PFSK-1 (cell line): ENCODE measurements around the gene CCDC136.

Source experiments
- FOXP2 ChIP-seq: optimal IDR thresholded peaks from 2 replicates; pipeline ENCODE3; 2011; ENCODE audit warnings: borderline replicate concordance, control low read depth, inconsistent platforms; ENCODE audit not compliant: insufficient read depth; ENCODE audit errors: extremely low read length, extremely low read depth
- POLR2AphosphoS5 ChIP-seq: IDR thresholded peaks from 2 replicates; pipeline ENCODE4 v1.6.1; 2012; ENCODE audit warnings: low read depth, mild to moderate bottlenecking, control low read depth, low read length, moderate library complexity
- REST ChIP-seq, 2 experiments: IDR thresholded peaks; 2 replicates each; pipeline versions ENCODE4 v1.6.1 to v1.8.0; 2011 to 2012; ENCODE audit warnings: low read depth in 2 of 2, low read length in 2 of 2, control low read depth in 1 of 2, inconsistent platforms in 1 of 2, mild to moderate bottlenecking in 1 of 2, moderate library complexity in 1 of 2; ENCODE audit not compliant: insufficient read depth in 1 of 2
- SIN3A ChIP-seq: IDR thresholded peaks from 2 replicates; pipeline ENCODE4 v1.6.1; 2012; ENCODE audit warnings: mild to moderate bottlenecking, low read length, moderate library complexity, borderline replicate concordance; ENCODE audit not compliant: insufficient read depth
- TAF1 ChIP-seq: IDR thresholded peaks from 2 replicates; pipeline ENCODE4 v1.6.1; 2012; ENCODE audit warnings: low read length, control low read depth, borderline replicate concordance; ENCODE audit not compliant: insufficient read depth

Gene CCDC136

GRCh38 chr7:128810997-128811396 is 19.2 kb downstream of the CCDC136 start:
- no peak for TF ChIP-seq SIN3A
- no peak for TF ChIP-seq TAF1
- no peak for TF ChIP-seq POLR2AphosphoS5
- TF ChIP-seq FOXP2, result no peak
- TF ChIP-seq REST (IDR thresholded peaks at IDR 0.05; ENCODE audit: insufficient read depth in 1 of 2, low read depth in 2 of 2, low read length in 2 of 2), result no peak

- no peak for TF ChIP-seq REST (IDR thresholded peaks at IDR 0.05; ENCODE audit: insufficient read depth in 1 of 2, low read depth in 2 of 2, low read length in 2 of 2)
- TF ChIP-seq POLR2AphosphoS5, result no peak
- TF ChIP-seq TAF1, result no peak
- TF ChIP-seq SIN3A, result no peak
- TF ChIP-seq FOXP2, result no peak
Observed at GRCh38 chr7:128811631-128812430, 20.1 kb downstream of the CCDC136 start.

- no peak for TF ChIP-seq POLR2AphosphoS5
- no peak for TF ChIP-seq TAF1
- TF ChIP-seq SIN3A, result no peak
- no peak for TF ChIP-seq REST (IDR thresholded peaks at IDR 0.05; ENCODE audit: insufficient read depth in 1 of 2, low read depth in 2 of 2, low read length in 2 of 2)
- no peak for TF ChIP-seq FOXP2
Observed at GRCh38 chr7:128812514-128813168, 20.9 kb downstream of the CCDC136 start.

GRCh38 chr7:128814499-128814898 is 22.7 kb downstream of the CCDC136 start:
- no peak for TF ChIP-seq SIN3A
- no peak for TF ChIP-seq TAF1
- no peak for TF ChIP-seq POLR2AphosphoS5
- no peak for TF ChIP-seq FOXP2
- TF ChIP-seq REST (IDR thresholded peaks at IDR 0.05; ENCODE audit: insufficient read depth in 1 of 2, low read depth in 2 of 2, low read length in 2 of 2), result no peak
